PC-9 (cell line): ENCODE measurements around the gene GCH1. TPM values are rescaled to one million over a fixed set of nuclear protein-coding genes. Genes with fewer than 3 reads are reported as not detected.

Experiments used
- BruUV-seq: library from RNA; stranded (reverse); fragments of 400-500 nt; replicated peaks from 2 replicates; lab custom pipeline; 2021; lab: Mats Ljungman, UMichigan
- CTCF ChIA-PET: fragments of 300-600 bp; sonication (Branson Sonifier 250); formaldehyde crosslinking; loops from one replicate; lab custom pipeline; 2022; ENCODE audit warnings: antibody characterized with exemption; lab: Charles Lee
- POLR2A ChIA-PET: fragments of 300-600 bp; sonication (Branson Sonifier 250); formaldehyde crosslinking; loops from one replicate; lab custom pipeline; 2022; ENCODE audit warnings: antibody characterized with exemption; ENCODE audit not compliant: unreplicated experiment; lab: Charles Lee
- DNase-seq, 2 experiments: peaks; one replicate each; pipeline versions ENCODE4 v3.0.0 to v3.0.0-alpha.2; 2015 to 2022; ENCODE audit warnings: mixed read lengths in 1 of 2
- H2AFZ ChIP-seq: fragments of 200-600 bp; sonication (generic); 2 replicates; pipeline ENCODE4 v1.8.1; 2017; ENCODE audit warnings: antibody characterized with exemption
- H3F3A ChIP-seq: fragments of 200-600 bp; sonication (generic); 2 replicates; pipeline ENCODE4 v1.8.1; 2017; ENCODE audit warnings: antibody characterized with exemption, mild to moderate bottlenecking, low read depth; ENCODE audit not compliant: insufficient read depth
- H3K27ac ChIP-seq: fragments of 200-600 bp; sonication (generic); 2 replicates; pipeline ENCODE4 v1.6.1; 2016; ENCODE audit warnings: mixed run types
- H3K27me3 ChIP-seq: fragments of 200-600 bp; sonication (generic); 2 replicates; pipeline ENCODE4 v1.6.1; 2016; ENCODE audit warnings: low read depth, mixed run types; ENCODE audit not compliant: insufficient read depth
- H3K36me3 ChIP-seq: fragments of 200-600 bp; sonication (generic); 2 replicates; pipeline ENCODE4 v1.6.1; 2016; ENCODE audit warnings: low read depth, mixed run types
- H3K4me1 ChIP-seq: fragments of 200-600 bp; sonication (generic); replicated peaks from 2 replicates; pipeline ENCODE4 v1.6.1; 2016; ENCODE audit warnings: mixed run types; ENCODE audit not compliant: insufficient read depth
- H3K4me2 ChIP-seq: fragments of 200-600 bp; sonication (generic); 2 replicates; pipeline ENCODE4 v1.6.1; 2017; ENCODE audit warnings: mixed run types
- H3K4me3 ChIP-seq: fragments of 200-600 bp; sonication (generic); 2 replicates; pipeline ENCODE4 v1.6.1; 2016; ENCODE audit warnings: mixed run types
- H3K79me2 ChIP-seq: fragments of 200-600 bp; sonication (generic); 2 replicates; pipeline ENCODE4 v1.6.1; 2017; ENCODE audit warnings: low read depth, mixed run types
- H3K9me2 ChIP-seq: fragments of 200-600 bp; sonication (generic); 2 replicates; pipeline ENCODE4 v1.8.1; 2017; ENCODE audit warnings: mild to moderate bottlenecking; ENCODE audit not compliant: insufficient read depth
- H3K9me3 ChIP-seq: fragments of 200-600 bp; sonication (generic); 2 replicates; pipeline ENCODE4 v1.8.1; 2016; ENCODE audit warnings: low read depth; ENCODE audit not compliant: insufficient read depth
- H4K20me1 ChIP-seq: fragments of 200-600 bp; sonication (generic); 2 replicates; pipeline ENCODE4 v1.8.1; 2017; ENCODE audit not compliant: insufficient read depth
- CTCF ChIP-seq: fragments of 200-600 bp; sonication (generic); conservative IDR thresholded peaks from 2 replicates; pipeline ENCODE4 v1.6.1; 2017; ENCODE audit warnings: mixed run types, antibody characterized with exemption, mild to moderate bottlenecking, moderate library complexity
- EZH2 ChIP-seq: fragments of 200-600 bp; sonication (generic); IDR thresholded peaks from 2 replicates; pipeline ENCODE4 v1.8.0; 2017; ENCODE audit warnings: antibody characterized with exemption, low read depth
- intact Hi-C: fragments of 100-400 bp; cut with micrococcal nuclease; formaldehyde crosslinking; loops from one replicate; pipeline ENCODE4 v1.10.0; 2022; ENCODE audit not compliant: unreplicated experiment
- total RNA-seq: library from RNA; stranded (reverse); gene quantifications from 2 replicates; pipeline ENCODE4 v1.2.3, GENCODE V29; 2021

The GCH1 gene
- total RNA-seq, 1 experiment from 2014 or later: 5.1 TPM

GRCh38 chr14:54891471-54892245 lies 11.0 kb downstream of the GCH1 start:
- Histone ChIP-seq H2AFZ (no peak overlapping the region), H3K36me3 (no peaks in the 10 kb centered on the region), H3K79me2 (no peaks in the 10 kb centered on the region; the same call in 1 of the 2 replicates), H3K9me2 (no peaks in the 10 kb centered on the region), H3K9me3 (no peaks in the 10 kb centered on the region; the same call in 1 of the 2 replicates), H3K4me1 (no peaks in the 10 kb centered on the region), H3K27me3 (no peaks in the 10 kb centered on the region), H3K4me3 (no peak overlapping the region), H3K4me2 (no peak overlapping the region), H3F3A (no peaks in the 10 kb centered on the region), H4K20me1 (no peaks in the 10 kb centered on the region), H3K27ac (no peak overlapping the region)
- TF ChIP-seq CTCF: no peak
- no peak for TF ChIP-seq EZH2
- DNase-seq: no peak
- ChIA-PET POLR2A (no interaction called here), CTCF (no interaction called here)
- no TSS peak for BruUV-seq
- intact Hi-C loops: loop anchor here (5.0 to 10.0 kb wide), 2 partner anchors 84 to 527 kb away; no protein-coding TSS in a partner anchor

GRCh38 chr14:54890788-54891187 lies 11.8 kb downstream of the GCH1 start:
- Histone ChIP-seq H3K4me2 (no peak overlapping the region), H3K9me3 (no peaks in the 10 kb centered on the region; the same call in 1 of the 2 replicates), H3K27me3 (no peaks in the 10 kb centered on the region), H4K20me1 (no peaks in the 10 kb centered on the region), H3K4me1 (no peaks in the 10 kb centered on the region), H2AFZ (no peak overlapping the region), H3K27ac (no peak overlapping the region), H3K4me3 (no peak overlapping the region), H3K36me3 (no peaks in the 10 kb centered on the region), H3F3A (no peaks in the 10 kb centered on the region), H3K79me2 (no peaks in the 10 kb centered on the region; the same call in 1 of the 2 replicates), H3K9me2 (no peaks in the 10 kb centered on the region)
- DNase-seq: no peak
- ChIA-PET POLR2A (no interaction called here), CTCF (no interaction called here)
- no TSS peak for BruUV-seq
- TF ChIP-seq CTCF (no peak), EZH2 (no peak)
- intact Hi-C loops: loop anchor here (5.0 to 10.0 kb wide), 2 partner anchors 83 to 526 kb away; no protein-coding TSS in a partner anchor

- intact Hi-C loops: loop anchor here (5.0 to 10.0 kb wide), 2 partner anchors 83 to 525 kb away; no protein-coding TSS in a partner anchor
- no peaks in the 10 kb centered on the region for H3K27me3 ChIP-seq
- H3K9me3 ChIP-seq: no peaks in the 10 kb centered on the region; the same call in 1 of the 2 replicates
- TF ChIP-seq EZH2 (no peak), CTCF (no peak)
- no peak overlapping the region for H3K27ac ChIP-seq
- BruUV-seq: no TSS peak
- H3K79me2 ChIP-seq: no peaks in the 10 kb centered on the region; the same call in 1 of the 2 replicates
- H2AFZ ChIP-seq: no peak overlapping the region
- no peaks in the 10 kb centered on the region for H3F3A ChIP-seq
- H3K4me2 ChIP-seq: no peak overlapping the region
- H3K4me3 ChIP-seq: no peak overlapping the region
- no peaks in the 10 kb centered on the region for H4K20me1 ChIP-seq
- POLR2A ChIA-PET: no interaction called here
- CTCF ChIA-PET: no interaction called here
- H3K36me3 ChIP-seq: no peaks in the 10 kb centered on the region
- DNase-seq: no peak
- H3K4me1 ChIP-seq: no peaks in the 10 kb centered on the region
- no peaks in the 10 kb centered on the region for H3K9me2 ChIP-seq
These were observed 12.7 kb downstream of the GCH1 start for GRCh38 chr14:54889919-54890318.
